PFSK-1 (cell line): ENCODE data around the gene ITGAL. TPM values are rescaled to one million over a fixed set of nuclear protein-coding genes. Genes with fewer than 3 reads are reported as not detected.

ENCODE experiments used
- FOXP2 ChIP-seq: optimal IDR thresholded peaks from 2 replicates; pipeline ENCODE3; 2011; ENCODE audit warnings: borderline replicate concordance, control low read depth, inconsistent platforms; ENCODE audit not compliant: insufficient read depth; ENCODE audit errors: extremely low read length, extremely low read depth
- POLR2AphosphoS5 ChIP-seq: IDR thresholded peaks from 2 replicates; pipeline ENCODE4 v1.6.1; 2012; ENCODE audit warnings: low read depth, mild to moderate bottlenecking, control low read depth, low read length, moderate library complexity
- SIN3A ChIP-seq: IDR thresholded peaks from 2 replicates; pipeline ENCODE4 v1.6.1; 2012; ENCODE audit warnings: mild to moderate bottlenecking, low read length, moderate library complexity, borderline replicate concordance; ENCODE audit not compliant: insufficient read depth
- TAF1 ChIP-seq: IDR thresholded peaks from 2 replicates; pipeline ENCODE4 v1.6.1; 2012; ENCODE audit warnings: low read length, control low read depth, borderline replicate concordance; ENCODE audit not compliant: insufficient read depth
- polyA plus RNA-seq: library from polyadenylated mRNA; unstranded; fragments of >200 nt; gene quantifications from one replicate; pipeline ENCODE4 v1.2.1, GENCODE V29; 2012; ENCODE audit warnings: low read depth, missing spikeins; ENCODE audit not compliant: insufficient read length
- TF ChIP-seq, protein P1 (sequence below), 2 experiments: IDR thresholded peaks; 2 replicates each; pipeline versions ENCODE4 v1.6.1 to v1.8.0; 2011 to 2012; ENCODE audit warnings: low read depth in 2 of 2, low read length in 2 of 2, control low read depth in 1 of 2, inconsistent platforms in 1 of 2, mild to moderate bottlenecking in 1 of 2, moderate library complexity in 1 of 2; ENCODE audit not compliant: insufficient read depth in 1 of 2

The ITGAL gene
- not detected for polyA plus RNA-seq

DNA sequence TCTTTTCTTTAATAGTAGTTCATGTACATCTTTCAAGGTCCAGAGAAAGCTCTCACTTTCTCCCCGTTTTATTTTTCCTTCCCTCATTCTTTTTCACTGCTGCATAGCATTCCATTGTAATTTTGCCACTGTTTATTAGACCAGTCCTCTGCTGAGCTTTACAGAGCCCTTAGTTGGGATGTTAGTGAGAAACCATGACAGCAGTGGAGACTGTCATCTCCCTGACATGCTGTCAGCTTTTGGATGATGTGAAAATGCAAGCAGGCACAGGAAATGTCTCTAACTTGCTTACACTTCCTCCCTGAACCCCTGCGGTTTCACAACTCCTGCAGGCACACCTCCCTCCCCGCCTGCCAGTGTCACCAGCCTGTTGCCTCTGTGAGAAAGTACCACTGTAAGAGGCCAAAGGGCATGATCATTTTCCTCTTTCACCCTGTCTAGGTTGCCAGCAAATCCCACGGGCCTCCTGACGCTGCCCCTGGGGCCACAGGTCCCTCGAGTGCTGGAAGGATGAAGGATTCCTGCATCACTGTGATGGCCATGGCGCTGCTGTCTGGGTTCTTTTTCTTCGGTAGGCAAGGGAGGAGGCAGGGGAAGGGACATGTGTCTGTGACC lies at the start of gene ITGAL:
TSS of gene ITGAL (plus strand) at position 415 of the 615 bp plus-strand sequence. CDS start at position 511, 96 bp downstream.
- no peak for TF ChIP-seq POLR2AphosphoS5
- TF ChIP-seq SIN3A, result no peak
- no peak for TF ChIP-seq TAF1
- TF ChIP-seq FOXP2, result no peak
- TF ChIP-seq, protein P1, sequence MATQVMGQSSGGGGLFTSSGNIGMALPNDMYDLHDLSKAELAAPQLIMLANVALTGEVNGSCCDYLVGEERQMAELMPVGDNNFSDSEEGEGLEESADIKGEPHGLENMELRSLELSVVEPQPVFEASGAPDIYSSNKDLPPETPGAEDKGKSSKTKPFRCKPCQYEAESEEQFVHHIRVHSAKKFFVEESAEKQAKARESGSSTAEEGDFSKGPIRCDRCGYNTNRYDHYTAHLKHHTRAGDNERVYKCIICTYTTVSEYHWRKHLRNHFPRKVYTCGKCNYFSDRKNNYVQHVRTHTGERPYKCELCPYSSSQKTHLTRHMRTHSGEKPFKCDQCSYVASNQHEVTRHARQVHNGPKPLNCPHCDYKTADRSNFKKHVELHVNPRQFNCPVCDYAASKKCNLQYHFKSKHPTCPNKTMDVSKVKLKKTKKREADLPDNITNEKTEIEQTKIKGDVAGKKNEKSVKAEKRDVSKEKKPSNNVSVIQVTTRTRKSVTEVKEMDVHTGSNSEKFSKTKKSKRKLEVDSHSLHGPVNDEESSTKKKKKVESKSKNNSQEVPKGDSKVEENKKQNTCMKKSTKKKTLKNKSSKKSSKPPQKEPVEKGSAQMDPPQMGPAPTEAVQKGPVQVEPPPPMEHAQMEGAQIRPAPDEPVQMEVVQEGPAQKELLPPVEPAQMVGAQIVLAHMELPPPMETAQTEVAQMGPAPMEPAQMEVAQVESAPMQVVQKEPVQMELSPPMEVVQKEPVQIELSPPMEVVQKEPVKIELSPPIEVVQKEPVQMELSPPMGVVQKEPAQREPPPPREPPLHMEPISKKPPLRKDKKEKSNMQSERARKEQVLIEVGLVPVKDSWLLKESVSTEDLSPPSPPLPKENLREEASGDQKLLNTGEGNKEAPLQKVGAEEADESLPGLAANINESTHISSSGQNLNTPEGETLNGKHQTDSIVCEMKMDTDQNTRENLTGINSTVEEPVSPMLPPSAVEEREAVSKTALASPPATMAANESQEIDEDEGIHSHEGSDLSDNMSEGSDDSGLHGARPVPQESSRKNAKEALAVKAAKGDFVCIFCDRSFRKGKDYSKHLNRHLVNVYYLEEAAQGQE (IDR thresholded peaks at IDR 0.05; ENCODE audit: insufficient read depth in 1 of 2, low read depth in 2 of 2, low read length in 2 of 2), result no peak

DNA sequence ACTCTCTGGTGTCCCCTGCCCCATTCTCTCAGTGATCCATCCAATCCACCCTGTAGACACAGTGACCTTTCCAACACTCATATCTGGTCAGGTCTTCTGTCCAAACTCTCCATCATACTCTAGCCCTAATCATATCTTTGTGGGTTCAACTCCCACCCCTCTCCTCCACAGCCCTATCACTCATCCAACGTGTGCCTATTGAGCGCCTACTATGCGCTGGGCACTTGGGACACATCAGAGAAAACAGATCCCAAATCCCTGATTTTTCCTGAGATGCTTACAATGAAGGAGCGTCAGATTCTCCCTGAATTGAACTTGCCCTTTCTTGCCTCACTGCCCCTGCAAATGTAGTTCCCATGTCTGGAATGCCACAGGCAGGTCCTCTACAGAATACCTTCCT lies 44.5 kb upstream of the ITGAL start:
- TF ChIP-seq TAF1 (no peak), POLR2AphosphoS5 (no peak), SIN3A (no peak), FOXP2 (no peak)
- TF ChIP-seq, protein P1 (IDR thresholded peaks at IDR 0.05; ENCODE audit: insufficient read depth in 1 of 2, low read depth in 2 of 2, low read length in 2 of 2), result no peak

DNA sequence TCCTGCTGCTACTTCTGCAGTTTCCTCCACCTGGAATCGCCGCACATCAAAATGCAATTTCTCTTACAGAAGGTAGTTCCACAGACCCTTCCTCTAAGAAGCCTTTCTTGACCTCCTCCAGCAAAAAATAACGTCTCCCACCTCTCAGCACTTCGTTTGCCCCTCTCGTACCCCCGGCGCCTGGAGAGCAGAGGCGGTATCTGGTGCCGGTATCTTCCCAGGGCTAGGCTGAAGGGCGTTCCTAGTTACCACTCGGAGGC lies 43.2 kb upstream of the ITGAL start:
- TF ChIP-seq SIN3A (no peak), POLR2AphosphoS5 (no peak), FOXP2 (no peak), TAF1 (no peak)
- TF ChIP-seq, protein P1 (IDR thresholded peaks at IDR 0.05; ENCODE audit: insufficient read depth in 1 of 2, low read depth in 2 of 2, low read length in 2 of 2), result no peak

DNA sequence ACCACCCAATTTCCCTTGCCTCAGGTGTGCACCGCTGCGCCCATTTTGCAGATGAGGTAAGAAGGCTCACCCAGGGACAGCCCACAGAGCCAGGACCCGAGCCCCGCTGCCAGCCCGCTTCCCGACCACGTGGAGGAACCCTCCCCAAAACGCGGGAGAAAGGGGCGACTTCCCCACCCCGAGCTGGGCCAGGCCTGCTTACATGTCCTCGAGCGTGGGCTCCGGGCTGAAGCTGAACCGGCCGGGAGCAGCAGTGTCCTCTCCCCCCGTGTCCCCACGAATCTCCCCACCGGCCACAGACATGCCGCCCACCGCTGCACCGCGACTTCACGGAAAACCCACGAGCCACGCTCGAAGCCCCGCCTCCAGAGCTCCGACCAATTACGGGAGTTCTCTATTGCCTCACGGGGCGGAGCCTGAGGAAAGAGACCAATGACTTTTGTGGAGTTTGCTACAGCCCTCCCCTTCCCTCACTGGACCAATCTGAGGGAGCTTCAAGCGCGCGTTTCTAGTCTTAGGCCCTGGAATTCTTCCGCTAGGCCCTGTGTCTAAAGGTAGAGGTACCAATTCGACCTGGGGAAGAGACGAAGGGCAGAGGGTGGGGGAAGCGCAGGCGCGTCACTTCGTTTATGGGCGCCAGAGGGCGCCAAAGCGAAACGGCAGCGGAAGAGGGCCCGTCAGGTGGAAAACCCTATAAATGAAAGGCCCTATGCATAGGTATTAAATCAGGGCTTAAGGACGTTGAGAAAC lies 42.7 kb upstream of the ITGAL start, which contains the start of gene DCTPP1:
TSS of gene DCTPP1 (minus strand) at position 353 of the 750 bp plus-strand sequence. CDS start at position 303, 50 bp downstream.
- TF ChIP-seq TAF1, result peak; percentile 52; the same call in 1 of the 2 replicates
- TF ChIP-seq SIN3A, result peak; percentile 77; the same call in 1 of the 2 replicates
- peak; percentile 51; the same call in 1 of the 2 replicates for TF ChIP-seq POLR2AphosphoS5
- TF ChIP-seq, protein P1 (IDR thresholded peaks at IDR 0.05; ENCODE audit: insufficient read depth in 1 of 2, low read depth in 2 of 2, low read length in 2 of 2), result no peak
- no peak for TF ChIP-seq FOXP2
